ENCODE measurements around the gene RAP1GDS1. TPM values are rescaled to one million over a fixed set of nuclear protein-coding genes. Genes with fewer than 3 reads are reported as not detected.

RAP1GDS1 gene
- total RNA-seq, 4 donors from 2014 or later = 29.8 to 52.2 (median 34.7) TPM

GRCh38 chr4:98305576-98305975 lies 44.4 kb downstream of the RAP1GDS1 start:
- Histone ChIP-seq H3K27ac (replicated peaks in 1 of 4) (no peak overlapping the region), H3K36me3 (no peaks in the 10 kb centered on the region), H3K27me3 (no peaks in the 10 kb centered on the region), H3K4me1 (peaks cover 0 to 8% (median 2%) of the 10 kb centered on the region in 4 donors), H3K4me3 (no peak overlapping the region), H3K9me3 (peaks cover 0 to 2% (median 0%) of the 10 kb centered on the region in 4 donors)
- no peak for DNase-seq (ENCODE audit: extremely low spot score)
- intact Hi-C loops (cut with DNase I) = no loop called here
- TF ChIP-seq EP300 (IDR thresholded peaks at IDR 0.05) = no peak
- TF ChIP-seq POLR2A (IDR thresholded peaks at IDR 0.05; ENCODE audit: low read depth) = no peak
- TF ChIP-seq POLR2AphosphoS5 (IDR thresholded peaks at IDR 0.05) = no peak
- no peak for TF ChIP-seq CTCF (IDR thresholded peaks at IDR 0.05)
- 37% methylated on average over 1 of the region's 1 CpG for WGBS

- TF ChIP-seq POLR2A (IDR thresholded peaks at IDR 0.05; ENCODE audit: low read depth) = no peak
- WGBS = 89% methylated on average over 2 of the region's 2 CpGs
Measured at GRCh38 chr4:98310867-98311266, 49.7 kb downstream of the RAP1GDS1 start.

GRCh38 chr4:98311656-98312055 lies 50.5 kb downstream of the RAP1GDS1 start:
- 98% methylated on average over 4 of the region's 4 CpGs for WGBS
- Histone ChIP-seq H3K9me3 (no peaks in the 10 kb centered on the region), H3K4me1 (no peaks in the 10 kb centered on the region), H3K27ac (replicated peaks in 1 of 4) (no peak overlapping the region), H3K36me3 (no peaks in the 10 kb centered on the region), H3K4me3 (no peak overlapping the region), H3K27me3 (no peaks in the 10 kb centered on the region)
- DNase-seq (ENCODE audit: extremely low spot score) = no peak
- intact Hi-C loops (cut with DNase I) = no loop called here
- no peak for TF ChIP-seq EP300 (IDR thresholded peaks at IDR 0.05)
- TF ChIP-seq POLR2AphosphoS5 (IDR thresholded peaks at IDR 0.05) = no peak
- no peak for TF ChIP-seq POLR2A (IDR thresholded peaks at IDR 0.05; ENCODE audit: low read depth)
- no peak for TF ChIP-seq CTCF (IDR thresholded peaks at IDR 0.05)

More at GRCh38 chr4:98310867-98311266, 49.7 kb downstream of the RAP1GDS1 start:
- peaks cover 0 to under 1% (median 0%) of the 10 kb centered on the region in 4 donors for H3K4me1 ChIP-seq
- no peak overlapping the region for H3K4me3 ChIP-seq
- no peak overlapping the region for H3K27ac ChIP-seq (replicated peaks in 1 of 4)
- no peak for DNase-seq (ENCODE audit: extremely low spot score)
- no peaks in the 10 kb centered on the region for H3K36me3 ChIP-seq
- H3K27me3 ChIP-seq = no peaks in the 10 kb centered on the region
- no peaks in the 10 kb centered on the region for H3K9me3 ChIP-seq
- intact Hi-C loops (cut with DNase I) = no loop called here

GRCh38 chr4:98314791-98315565 lies 53.8 kb downstream of the RAP1GDS1 start:
- intact Hi-C loops (cut with DNase I) = no loop called here
- DNase-seq (ENCODE audit: extremely low spot score) = no peak
- no peak overlapping the region for H3K4me3 ChIP-seq
- H3K36me3 ChIP-seq = no peaks in the 10 kb centered on the region
- no peak for TF ChIP-seq POLR2AphosphoS5 (IDR thresholded peaks at IDR 0.05)
- TF ChIP-seq CTCF (IDR thresholded peaks at IDR 0.05) = no peak
- TF ChIP-seq EP300 (IDR thresholded peaks at IDR 0.05) = no peak
- H3K9me3 ChIP-seq = no peaks in the 10 kb centered on the region
- H3K27ac ChIP-seq (replicated peaks in 1 of 4) = no peak overlapping the region
- WGBS = 95% methylated on average over 3 of the region's 3 CpGs
- H3K27me3 ChIP-seq = no peaks in the 10 kb centered on the region
- H3K4me1 ChIP-seq = no peaks in the 10 kb centered on the region

- no peak for DNase-seq (ENCODE audit: extremely low spot score)
- Histone ChIP-seq H3K27ac (replicated peaks in 1 of 4) (no peak overlapping the region), H3K27me3 (no peaks in the 10 kb centered on the region), H3K4me3 (no peak overlapping the region), H3K36me3 (no peaks in the 10 kb centered on the region), H3K4me1 (no peaks in the 10 kb centered on the region), H3K9me3 (no peaks in the 10 kb centered on the region)
- intact Hi-C loops (cut with DNase I) = no loop called here
- TF ChIP-seq CTCF (IDR thresholded peaks at IDR 0.05) (no peak), EP300 (IDR thresholded peaks at IDR 0.05) (no peak), POLR2A (IDR thresholded peaks at IDR 0.05; ENCODE audit: low read depth) (no peak), POLR2AphosphoS5 (IDR thresholded peaks at IDR 0.05) (no peak)
- 93% methylated on average over 2 of the region's 2 CpGs for WGBS
Measured at GRCh38 chr4:98318521-98318920, 57.3 kb downstream of the RAP1GDS1 start.

Data from esophagus muscularis mucosa (tissue), 4 donors.